ENCODE data around the gene RGS14. TPM values are rescaled to one million over a fixed set of nuclear protein-coding genes. Genes with fewer than 3 reads are reported as not detected.

RGS14 gene
- total and polyA plus RNA-seq, 2 donors (not counting 3 experiments of a cell fraction or from before 2014, with no cell fraction given) = 4.3 to 7.3 TPM

DNA sequence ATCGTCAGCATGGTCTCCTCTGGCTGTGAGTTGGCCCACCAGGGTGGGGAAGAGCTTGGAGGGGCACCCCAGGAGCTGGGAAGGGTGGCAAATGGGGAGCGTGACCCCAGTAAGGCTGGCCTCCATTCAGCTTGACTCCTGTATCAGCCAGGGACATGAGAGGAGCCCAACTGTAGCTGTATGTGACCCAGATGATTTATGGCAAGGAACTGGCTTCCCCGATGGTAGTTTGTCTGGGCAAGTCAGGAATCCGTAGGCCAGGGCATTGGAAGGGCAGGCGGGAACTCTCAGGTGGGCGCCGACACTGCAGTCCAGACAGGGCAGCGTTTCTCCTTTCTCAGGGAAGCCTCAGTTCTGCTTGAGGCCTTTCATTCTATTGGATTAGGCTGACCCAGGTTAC, 28.8 kb downstream of the RGS14 start:
- Histone ChIP-seq H3K9me3 (replicated peaks; ENCODE audit: control insufficient read depth, insufficient read depth, low read length) (no peaks in the 10 kb centered on the region), H3K4me3 (replicated peaks in 1 of 3; ENCODE audit: insufficient read depth in 1 of 3, low read depth in 1 of 3, low read length in 3 of 3) (no peak overlapping the region), H2AFZ (ENCODE audit: low read depth, low read length) (no peak overlapping the region), H3K4me1 (ENCODE audit: control insufficient read depth, extremely low read depth, insufficient read depth, low read length) (no peaks in the 10 kb centered on the region), H3K27me3 (ENCODE audit: control insufficient read depth in 2 of 2, insufficient read depth in 2 of 2, low read length in 2 of 2) (peaks cover 0 to 4% of the 10 kb centered on the region in 2 experiments), H4K20me1 (replicated peaks; ENCODE audit: control insufficient read depth, extremely low read depth, insufficient read depth, low read length) (no peaks in the 10 kb centered on the region), H3K27ac (ENCODE audit: insufficient read depth, low read depth, low read length) (no peak overlapping the region), H3K79me2 (ENCODE audit: control insufficient read depth, insufficient read depth, low read length) (no peaks in the 10 kb centered on the region), H3K9me1 (replicated peaks; ENCODE audit: control insufficient read depth, extremely low read depth, insufficient read depth, low read length) (no peaks in the 10 kb centered on the region), H3K36me3 (ENCODE audit: control insufficient read depth in 2 of 2, extremely low read depth in 1 of 2, insufficient read depth in 2 of 2, low read length in 2 of 2) (no peaks in the 10 kb centered on the region), H3K4me2 (ENCODE audit: insufficient read depth, low read length) (no peak overlapping the region), H3K9ac (replicated peaks; ENCODE audit: extremely low read depth, insufficient read depth, low read length) (no peak overlapping the region)
- ChIA-PET POLR2A (no interaction called here), CTCF (interaction anchor here (1.1 to 1.5 kb wide), 3 partner anchors 14 to 18 kb away, joined by 3 to 7 read pairs (median 4); no protein-coding TSS in a partner anchor)
- dilution Hi-C loops (cut with MboI; ENCODE audit: extremely low pct_ligation_motif_present, low sequenced_read_pairs) (no loop called here), intact Hi-C loops (cut with micrococcal nuclease) (no loop called here)
- TF ChIP-seq, protein P1, sequence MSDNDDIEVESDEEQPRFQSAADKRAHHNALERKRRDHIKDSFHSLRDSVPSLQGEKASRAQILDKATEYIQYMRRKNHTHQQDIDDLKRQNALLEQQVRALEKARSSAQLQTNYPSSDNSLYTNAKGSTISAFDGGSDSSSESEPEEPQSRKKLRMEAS (IDR thresholded peaks at IDR 0.05; ENCODE audit: insufficient read depth, insufficient read length) = no peak
- TF ChIP-seq FOS (IDR thresholded peaks at IDR 0.05; ENCODE audit: borderline replicate concordance, insufficient read depth, low read length) (no peak), MYC (IDR thresholded peaks at IDR 0.05; ENCODE audit: low read depth, low read length) (no peak), GATA2 (IDR thresholded peaks at IDR 0.05; ENCODE audit: insufficient read depth, insufficient read length, low read depth, low read length) (no peak), JUN (IDR thresholded peaks at IDR 0.05; ENCODE audit: borderline replicate concordance, insufficient read depth, insufficient read length, low read depth) (no peak), POLR2A (IDR thresholded peaks at IDR 0.05; ENCODE audit: low read depth, low read length) (no peak)
- TF ChIP-seq, protein P2, sequence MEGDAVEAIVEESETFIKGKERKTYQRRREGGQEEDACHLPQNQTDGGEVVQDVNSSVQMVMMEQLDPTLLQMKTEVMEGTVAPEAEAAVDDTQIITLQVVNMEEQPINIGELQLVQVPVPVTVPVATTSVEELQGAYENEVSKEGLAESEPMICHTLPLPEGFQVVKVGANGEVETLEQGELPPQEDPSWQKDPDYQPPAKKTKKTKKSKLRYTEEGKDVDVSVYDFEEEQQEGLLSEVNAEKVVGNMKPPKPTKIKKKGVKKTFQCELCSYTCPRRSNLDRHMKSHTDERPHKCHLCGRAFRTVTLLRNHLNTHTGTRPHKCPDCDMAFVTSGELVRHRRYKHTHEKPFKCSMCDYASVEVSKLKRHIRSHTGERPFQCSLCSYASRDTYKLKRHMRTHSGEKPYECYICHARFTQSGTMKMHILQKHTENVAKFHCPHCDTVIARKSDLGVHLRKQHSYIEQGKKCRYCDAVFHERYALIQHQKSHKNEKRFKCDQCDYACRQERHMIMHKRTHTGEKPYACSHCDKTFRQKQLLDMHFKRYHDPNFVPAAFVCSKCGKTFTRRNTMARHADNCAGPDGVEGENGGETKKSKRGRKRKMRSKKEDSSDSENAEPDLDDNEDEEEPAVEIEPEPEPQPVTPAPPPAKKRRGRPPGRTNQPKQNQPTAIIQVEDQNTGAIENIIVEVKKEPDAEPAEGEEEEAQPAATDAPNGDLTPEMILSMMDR (IDR thresholded peaks at IDR 0.05; ENCODE audit: extremely low read depth in 1 of 2, insufficient read depth in 1 of 2, low read depth in 1 of 2, low read length in 2 of 2) = no peak
- DNase-seq (ENCODE audit: low read depth, low spot score) (no peak), FAIRE-seq (no peak)
- no TSS peak for BruUV-seq (replicated peaks)
